HepG2 (cell line): ENCODE results near the gene ATG2B. TPM values are rescaled to one million over a fixed set of nuclear protein-coding genes. Genes with fewer than 3 reads are reported as not detected.

Experiments used
- ATAC-seq: fragments of 200-7000 bp; cut with Tn5 transposase; 3 replicates; pipeline ENCODE4 v1.9.1; 2020; ENCODE audit warnings: mild to moderate bottlenecking, moderate library complexity
- BruUV-seq: library from RNA; stranded (reverse); fragments of 400-500 nt; replicated peaks from 2 replicates; lab custom pipeline; 2021; lab: Mats Ljungman, UMichigan
- CTCF ChIA-PET: fragments of 300-600 bp; formaldehyde crosslinking; extraction: SDS; loops from one replicate; lab custom pipeline; 2021; ENCODE audit warnings: low total read pairs, inconsistent platforms, low intra/inter-chr PET ratio; lab: Yijun Ruan, JAX
- POLR2A ChIA-PET: fragments of 350-600 bp; sonication (Branson Sonifier 250); formaldehyde crosslinking; loops from one replicate; lab custom pipeline; 2020; ENCODE audit warnings: antibody characterized with exemption, inconsistent platforms; lab: Yijun Ruan, JAX
- DNase-seq: peaks from one replicate; pipeline ENCODE4 v3.0.0-alpha.2; 2015; ENCODE audit warnings: low spot score
- FAIRE-seq: peaks from 3 replicates; lab custom pipeline; 2011; peaks lifted over from hg19 to GRCh38; lab: Jason Lieb, UNC
- H2AFZ ChIP-seq: one replicate; pipeline ENCODE4 v1.6.1; 2011; ENCODE audit warnings: low read length, inconsistent platforms
- H3K27ac ChIP-seq: fragments of 300-600 bp; 3 replicates; pipeline ENCODE4 v1.8.0; 2011; ENCODE audit warnings: mixed run types, mild to moderate bottlenecking, mixed read lengths, low read length, inconsistent platforms; ENCODE audit not compliant: insufficient read depth; ENCODE audit errors: extremely low read length
- H3K27me3 ChIP-seq, 2 experiments: fragments of 200-600 bp in 1 of 2; 2 replicates in 1 of 2; 3 replicates in 1 of 2; pipeline versions ENCODE4 v1.6.0 to v1.8.0; 2011; ENCODE audit warnings: low read length in 2 of 2, mild to moderate bottlenecking in 2 of 2, moderate library complexity in 2 of 2, inconsistent platforms in 1 of 2; ENCODE audit not compliant: insufficient read depth in 2 of 2, control insufficient read depth in 1 of 2
- H3K36me3 ChIP-seq, 2 experiments: fragments of 200-600 bp in 1 of 2; replicated peaks in 1 of 2; 2 replicates in 1 of 2; 3 replicates in 1 of 2; pipeline versions ENCODE4 v1.5.1 to v1.8.0; 2011; ENCODE audit warnings: low read length in 2 of 2, inconsistent platforms in 1 of 2; ENCODE audit not compliant: insufficient read depth in 2 of 2, control insufficient read depth in 1 of 2
- H3K4me1 ChIP-seq: 2 replicates; pipeline ENCODE4 v1.5.1; 2012; ENCODE audit warnings: low read length, inconsistent platforms; ENCODE audit not compliant: insufficient read depth
- H3K4me2 ChIP-seq: 2 replicates; pipeline ENCODE4 v1.6.0; 2011; ENCODE audit warnings: low read depth, low read length, inconsistent platforms
- H3K4me3 ChIP-seq, 3 experiments: fragments of 200-600 bp in 1 of 3; sonication (generic), shearing (Covaris generic) in 1 of 3; replicated peaks in 1 of 3; 2 replicates each; pipeline ENCODE4 v1.5.1; 2011 to 2016; ENCODE audit warnings: low read length in 3 of 3, inconsistent platforms in 2 of 3, low read depth in 2 of 3, mild to moderate bottlenecking in 2 of 3, control low read depth in 1 of 3, mixed read lengths in 1 of 3; ENCODE audit not compliant: insufficient read depth in 1 of 3
- H3K79me2 ChIP-seq: one replicate; pipeline ENCODE4 v1.6.1; 2011; ENCODE audit warnings: low read length, inconsistent platforms; ENCODE audit not compliant: insufficient read depth
- H3K9ac ChIP-seq: 2 replicates; pipeline ENCODE4 v1.6.0; 2011; ENCODE audit warnings: mild to moderate bottlenecking, low read depth, low read length, inconsistent platforms; ENCODE audit not compliant: insufficient read depth
- H3K9me3 ChIP-seq: 2 replicates; pipeline ENCODE4 v1.5.1; 2012; ENCODE audit warnings: mild to moderate bottlenecking, low read length
- H4K20me1 ChIP-seq: 2 replicates; pipeline ENCODE4 v1.6.0; 2011; ENCODE audit warnings: inconsistent platforms, mild to moderate bottlenecking, low read length, moderate library complexity; ENCODE audit not compliant: insufficient read depth
- ARNT ChIP-seq: fragments of 450-650 bp; IDR thresholded peaks from 2 replicates; pipeline ENCODE4 v1.6.1; 2017
- ESRRA ChIP-seq: sonication (generic); formaldehyde crosslinking; IDR thresholded peaks from 2 replicates; pipeline ENCODE4 v1.5.1; 2020; ENCODE audit warnings: mild to moderate bottlenecking, low read depth, missing genetic modification reagents
- HDAC2 ChIP-seq: sonication (generic); formaldehyde crosslinking; IDR thresholded peaks from 2 replicates; pipeline ENCODE4 v1.4.0; 2020; ENCODE audit warnings: missing genetic modification reagents
- JARID2 ChIP-seq: sonication (generic); formaldehyde crosslinking; IDR thresholded peaks from 2 replicates; pipeline ENCODE4 v1.8.1; 2023; ENCODE audit warnings: missing genetic modification reagents, inconsistent platforms; ENCODE audit not compliant: insufficient replicate concordance
- POLR2A ChIP-seq, 2 experiments: IDR thresholded peaks; 2 replicates each; pipeline ENCODE4 v1.6.1; 2011; ENCODE audit warnings: low read depth in 2 of 2, low read length in 2 of 2, mild to moderate bottlenecking in 1 of 2, moderate library complexity in 1 of 2; ENCODE audit not compliant: insufficient read depth in 1 of 2
- PTBP1 ChIP-seq: fragments of 200-400 bp; formaldehyde crosslinking; IDR thresholded peaks from 2 replicates; pipeline ENCODE4 v1.6.1; 2018; ENCODE audit warnings: low read length, low read depth; ENCODE audit not compliant: poor library complexity, severe bottlenecking
- RBM22 ChIP-seq: fragments of 200-400 bp; formaldehyde crosslinking; optimal IDR thresholded peaks from 2 replicates; pipeline ENCODE3; 2017; ENCODE audit warnings: mild to moderate bottlenecking, low read length, moderate library complexity
- SIN3A ChIP-seq: IDR thresholded peaks from 2 replicates; pipeline ENCODE4 v1.6.1; 2011; ENCODE audit warnings: low read depth, mild to moderate bottlenecking, control low read depth, low read length, borderline replicate concordance
- SMAD3 ChIP-seq: sonication (generic); formaldehyde crosslinking; IDR thresholded peaks from 2 replicates; pipeline ENCODE4 v1.4.0; 2020; ENCODE audit warnings: missing genetic modification reagents
- SRSF9 ChIP-seq: fragments of 200-400 bp; formaldehyde crosslinking; IDR thresholded peaks from 2 replicates; pipeline ENCODE4 v1.6.1; 2018; ENCODE audit warnings: borderline replicate concordance, mild to moderate bottlenecking, low read depth, low read length; ENCODE audit not compliant: insufficient read depth, poor library complexity, severe bottlenecking
- ZBTB8A ChIP-seq: sonication (generic); formaldehyde crosslinking; IDR thresholded peaks from 2 replicates; pipeline ENCODE4 v1.4.0; 2020; ENCODE audit warnings: mild to moderate bottlenecking, low read depth, missing genetic modification reagents, borderline replicate concordance
- ZNF543 ChIP-seq: sonication (generic); formaldehyde crosslinking; IDR thresholded peaks from 2 replicates; pipeline ENCODE4 v1.4.0; 2020; ENCODE audit warnings: mild to moderate bottlenecking, missing genetic modification reagents
- ZNF788 ChIP-seq: sonication (generic); formaldehyde crosslinking; IDR thresholded peaks from 2 replicates; pipeline ENCODE4 v1.5.0; 2020; ENCODE audit warnings: mild to moderate bottlenecking, missing genetic modification reagents, borderline replicate concordance
- WGBS: methylation state at CpG from one replicate; pipeline ENCODE4 v1.1.6; 2017; ENCODE audit warnings: low lambda C conversion rate; 5-methylcytosine and 5-hydroxymethylcytosine counted together
- in situ Hi-C: cut with HindIII; loops from 2 replicates; pipeline ENCODE4 v1.10.0; 2017; ENCODE audit warnings: low pct_unique_long_range_greater_than_20kb; ENCODE audit not compliant: extremely low pct_ligation_motif_present
- intact Hi-C: fragments of 100-400 bp; cut with micrococcal nuclease; formaldehyde crosslinking; loops from one replicate; pipeline ENCODE4 v1.10.0; 2022; ENCODE audit not compliant: unreplicated experiment
- polyA plus RNA-seq, 8 experiments: library from polyadenylated mRNA; depleted of rRNA in 3 of 8; stranded (reverse) in 7 of 8; unstranded in 1 of 8; fragments of >200 nt; fragmentation: Illumina TruSeq in 4 of 8; extraction: Trizol in 4 of 8; gene quantifications; 2 replicates each; pipeline versions ENCODE4 v1.2.1 to v1.2.3, GENCODE V29; 2011 to 2016; ENCODE audit warnings: low read depth in 4 of 8, missing spikeins in 1 of 8, mixed read lengths in 1 of 8; ENCODE audit not compliant: insufficient read depth in 1 of 8
- total RNA-seq, 5 experiments: library from RNA; depleted of rRNA; stranded (reverse); fragments of >200 nt; fragmentation: Illumina TruSeq; extraction: Trizol; gene quantifications; 2 replicates each; pipeline ENCODE4 v1.2.3, GENCODE V29; 2016; ENCODE audit warnings: low read depth in 1 of 5
- TF ChIP-seq, protein P1 (sequence below): sonication (generic); formaldehyde crosslinking; IDR thresholded peaks from 2 replicates; pipeline ENCODE4 v1.5.1; 2020; ENCODE audit warnings: missing genetic modification reagents, mild to moderate bottlenecking, borderline replicate concordance
- TF ChIP-seq, protein P2 (sequence below): sonication (generic); formaldehyde crosslinking; IDR thresholded peaks from 2 replicates; pipeline ENCODE4 v1.4.0; 2020; ENCODE audit warnings: low read depth, mild to moderate bottlenecking, missing genetic modification reagents
- TF ChIP-seq, protein P3 (sequence below): sonication (generic); formaldehyde crosslinking; IDR thresholded peaks from 2 replicates; pipeline ENCODE4 v1.8.0; 2023; ENCODE audit warnings: mild to moderate bottlenecking, missing genetic modification reagents

ATG2B gene
- total and polyA plus RNA-seq, 2 of the 13 experiments (the other 11 are each of a cell fraction or from before 2014, with no cell fraction given): 7.4 to 7.5 TPM

GRCh38 chr14:96256407-96256806 lies 106.7 kb downstream of the ATG2B start:
- H4K20me1 ChIP-seq: no peaks in the 10 kb centered on the region
- no peak overlapping the region for H3K4me3 ChIP-seq
- H3K27me3 ChIP-seq: peaks cover 1 to 39% of the 10 kb centered on the region in 2 experiments; a peak in 2 of 5 replicates
- H3K9ac ChIP-seq: no peak overlapping the region
- H3K9me3 ChIP-seq: no peaks in the 10 kb centered on the region
- no peaks in the 10 kb centered on the region for H3K79me2 ChIP-seq
- in situ Hi-C loops: no loop called here
- H2AFZ ChIP-seq: no peak overlapping the region
- WGBS: 18% methylated on average over 4 of the region's 4 CpGs
- BruUV-seq: no TSS peak
- TF ChIP-seq ZNF543 (CRISPR knock-in tag): no peak
- TF ChIP-seq, protein P1, sequence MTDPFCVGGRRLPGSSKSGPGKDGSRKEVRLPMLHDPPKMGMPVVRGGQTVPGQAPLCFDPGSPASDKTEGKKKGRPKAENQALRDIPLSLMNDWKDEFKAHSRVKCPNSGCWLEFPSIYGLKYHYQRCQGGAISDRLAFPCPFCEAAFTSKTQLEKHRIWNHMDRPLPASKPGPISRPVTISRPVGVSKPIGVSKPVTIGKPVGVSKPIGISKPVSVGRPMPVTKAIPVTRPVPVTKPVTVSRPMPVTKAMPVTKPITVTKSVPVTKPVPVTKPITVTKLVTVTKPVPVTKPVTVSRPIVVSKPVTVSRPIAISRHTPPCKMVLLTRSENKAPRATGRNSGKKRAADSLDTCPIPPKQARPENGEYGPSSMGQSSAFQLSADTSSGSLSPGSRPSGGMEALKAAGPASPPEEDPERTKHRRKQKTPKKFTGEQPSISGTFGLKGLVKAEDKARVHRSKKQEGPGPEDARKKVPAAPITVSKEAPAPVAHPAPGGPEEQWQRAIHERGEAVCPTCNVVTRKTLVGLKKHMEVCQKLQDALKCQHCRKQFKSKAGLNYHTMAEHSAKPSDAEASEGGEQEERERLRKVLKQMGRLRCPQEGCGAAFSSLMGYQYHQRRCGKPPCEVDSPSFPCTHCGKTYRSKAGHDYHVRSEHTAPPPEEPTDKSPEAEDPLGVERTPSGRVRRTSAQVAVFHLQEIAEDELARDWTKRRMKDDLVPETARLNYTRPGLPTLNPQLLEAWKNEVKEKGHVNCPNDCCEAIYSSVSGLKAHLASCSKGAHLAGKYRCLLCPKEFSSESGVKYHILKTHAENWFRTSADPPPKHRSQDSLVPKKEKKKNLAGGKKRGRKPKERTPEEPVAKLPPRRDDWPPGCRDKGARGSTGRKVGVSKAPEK (CRISPR knock-in tag): no peak
- TF ChIP-seq POLR2A (IDR thresholded peaks at IDR 0.05; ENCODE audit: insufficient read depth in 1 of 2, low read depth in 2 of 2, low read length in 2 of 2): no peak
- TF ChIP-seq ESRRA (CRISPR knock-in tag): no peak
- TF ChIP-seq JARID2 (CRISPR knock-in tag): no peak
- no peak for TF ChIP-seq HDAC2 (CRISPR knock-in tag)
- no peak for TF ChIP-seq ARNT
- TF ChIP-seq, protein P2, sequence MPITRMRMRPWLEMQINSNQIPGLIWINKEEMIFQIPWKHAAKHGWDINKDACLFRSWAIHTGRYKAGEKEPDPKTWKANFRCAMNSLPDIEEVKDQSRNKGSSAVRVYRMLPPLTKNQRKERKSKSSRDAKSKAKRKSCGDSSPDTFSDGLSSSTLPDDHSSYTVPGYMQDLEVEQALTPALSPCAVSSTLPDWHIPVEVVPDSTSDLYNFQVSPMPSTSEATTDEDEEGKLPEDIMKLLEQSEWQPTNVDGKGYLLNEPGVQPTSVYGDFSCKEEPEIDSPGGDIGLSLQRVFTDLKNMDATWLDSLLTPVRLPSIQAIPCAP: no peak
- no peak for TF ChIP-seq SMAD3
- TF ChIP-seq, protein P3, sequence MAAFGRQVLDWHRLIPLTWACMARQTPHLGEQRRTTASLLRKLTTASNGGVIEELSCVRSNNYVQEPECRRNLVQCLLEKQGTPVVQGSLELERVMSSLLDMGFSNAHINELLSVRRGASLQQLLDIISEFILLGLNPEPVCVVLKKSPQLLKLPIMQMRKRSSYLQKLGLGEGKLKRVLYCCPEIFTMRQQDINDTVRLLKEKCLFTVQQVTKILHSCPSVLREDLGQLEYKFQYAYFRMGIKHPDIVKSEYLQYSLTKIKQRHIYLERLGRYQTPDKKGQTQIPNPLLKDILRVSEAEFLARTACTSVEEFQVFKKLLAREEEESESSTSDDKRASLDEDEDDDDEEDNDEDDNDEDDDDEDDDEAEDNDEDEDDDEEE: no peak
- TF ChIP-seq PTBP1: no peak
- no peak for TF ChIP-seq SIN3A
- no peak for TF ChIP-seq SRSF9
- no peak for TF ChIP-seq ZBTB8A (CRISPR knock-in tag)
- no peak for TF ChIP-seq RBM22
- TF ChIP-seq ZNF788: no peak
- no peak overlapping the region for H3K27ac ChIP-seq
- FAIRE-seq (no peak), DNase-seq (no peak), ATAC-seq (no peak)
- CTCF ChIA-PET: no interaction called here
- no peak overlapping the region for H3K4me2 ChIP-seq
- no peaks in the 10 kb centered on the region for H3K4me1 ChIP-seq
- intact Hi-C loops: no loop called here
- H3K36me3 ChIP-seq: no peaks in the 10 kb centered on the region
- POLR2A ChIA-PET: no interaction called here
